ENCODE measurements around the gene HOXC6.

Gene HOXC6

DNA sequence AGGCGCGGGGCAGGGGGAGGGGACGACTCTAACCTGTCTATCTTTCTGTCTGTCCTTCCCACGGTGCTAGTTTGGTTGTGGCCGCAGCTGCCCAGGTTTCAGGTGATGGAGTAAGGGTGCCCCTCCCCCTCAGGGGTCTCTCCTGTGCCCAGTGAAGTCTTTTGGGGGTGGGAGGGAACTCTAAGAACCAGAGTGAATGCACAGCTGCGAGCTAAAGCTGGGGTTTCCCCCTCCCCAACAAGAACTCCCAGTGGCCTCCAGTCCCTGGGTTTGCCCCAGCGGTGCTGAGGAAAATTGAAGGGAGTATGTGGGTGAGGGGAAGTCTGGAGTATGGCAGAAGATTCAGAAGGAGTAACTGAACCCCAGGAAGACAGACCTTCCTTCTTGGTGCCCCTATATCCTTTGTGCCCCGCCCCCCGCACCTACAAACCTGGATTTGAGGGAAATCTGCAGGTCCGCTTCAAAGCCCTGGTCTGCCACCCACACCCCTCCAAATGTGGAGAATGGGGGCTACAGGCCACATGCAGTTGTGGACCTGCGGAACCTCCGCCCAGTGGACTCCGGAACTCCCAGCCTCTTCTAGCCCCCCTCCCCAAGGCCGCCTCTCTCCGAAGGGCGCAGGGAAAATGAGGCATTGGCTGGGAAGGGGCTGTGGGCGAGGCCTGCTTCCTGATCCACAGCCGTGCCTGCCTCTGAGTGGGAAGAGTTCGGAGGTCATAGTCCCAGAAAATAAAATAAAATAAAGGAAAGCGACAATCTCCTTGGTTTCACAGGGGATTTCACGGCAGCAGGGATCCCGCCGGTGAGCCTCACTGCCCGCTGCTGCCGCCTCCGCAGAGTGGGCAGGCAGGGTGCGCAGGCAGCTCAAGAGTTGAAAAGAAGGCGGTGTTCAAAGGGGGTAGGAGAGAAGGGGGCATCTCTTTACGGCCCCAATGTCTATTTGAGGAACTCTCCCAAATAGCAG, 31.7 kb upstream of the HOXC6 start:
- TF ChIP-seq, protein P1, sequence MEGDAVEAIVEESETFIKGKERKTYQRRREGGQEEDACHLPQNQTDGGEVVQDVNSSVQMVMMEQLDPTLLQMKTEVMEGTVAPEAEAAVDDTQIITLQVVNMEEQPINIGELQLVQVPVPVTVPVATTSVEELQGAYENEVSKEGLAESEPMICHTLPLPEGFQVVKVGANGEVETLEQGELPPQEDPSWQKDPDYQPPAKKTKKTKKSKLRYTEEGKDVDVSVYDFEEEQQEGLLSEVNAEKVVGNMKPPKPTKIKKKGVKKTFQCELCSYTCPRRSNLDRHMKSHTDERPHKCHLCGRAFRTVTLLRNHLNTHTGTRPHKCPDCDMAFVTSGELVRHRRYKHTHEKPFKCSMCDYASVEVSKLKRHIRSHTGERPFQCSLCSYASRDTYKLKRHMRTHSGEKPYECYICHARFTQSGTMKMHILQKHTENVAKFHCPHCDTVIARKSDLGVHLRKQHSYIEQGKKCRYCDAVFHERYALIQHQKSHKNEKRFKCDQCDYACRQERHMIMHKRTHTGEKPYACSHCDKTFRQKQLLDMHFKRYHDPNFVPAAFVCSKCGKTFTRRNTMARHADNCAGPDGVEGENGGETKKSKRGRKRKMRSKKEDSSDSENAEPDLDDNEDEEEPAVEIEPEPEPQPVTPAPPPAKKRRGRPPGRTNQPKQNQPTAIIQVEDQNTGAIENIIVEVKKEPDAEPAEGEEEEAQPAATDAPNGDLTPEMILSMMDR (IDR thresholded peaks at IDR 0.05; ENCODE audit: extremely low read depth, missing control alignments) = no peak
- DNase-seq (ENCODE audit: low spot score) = no peak

DNA sequence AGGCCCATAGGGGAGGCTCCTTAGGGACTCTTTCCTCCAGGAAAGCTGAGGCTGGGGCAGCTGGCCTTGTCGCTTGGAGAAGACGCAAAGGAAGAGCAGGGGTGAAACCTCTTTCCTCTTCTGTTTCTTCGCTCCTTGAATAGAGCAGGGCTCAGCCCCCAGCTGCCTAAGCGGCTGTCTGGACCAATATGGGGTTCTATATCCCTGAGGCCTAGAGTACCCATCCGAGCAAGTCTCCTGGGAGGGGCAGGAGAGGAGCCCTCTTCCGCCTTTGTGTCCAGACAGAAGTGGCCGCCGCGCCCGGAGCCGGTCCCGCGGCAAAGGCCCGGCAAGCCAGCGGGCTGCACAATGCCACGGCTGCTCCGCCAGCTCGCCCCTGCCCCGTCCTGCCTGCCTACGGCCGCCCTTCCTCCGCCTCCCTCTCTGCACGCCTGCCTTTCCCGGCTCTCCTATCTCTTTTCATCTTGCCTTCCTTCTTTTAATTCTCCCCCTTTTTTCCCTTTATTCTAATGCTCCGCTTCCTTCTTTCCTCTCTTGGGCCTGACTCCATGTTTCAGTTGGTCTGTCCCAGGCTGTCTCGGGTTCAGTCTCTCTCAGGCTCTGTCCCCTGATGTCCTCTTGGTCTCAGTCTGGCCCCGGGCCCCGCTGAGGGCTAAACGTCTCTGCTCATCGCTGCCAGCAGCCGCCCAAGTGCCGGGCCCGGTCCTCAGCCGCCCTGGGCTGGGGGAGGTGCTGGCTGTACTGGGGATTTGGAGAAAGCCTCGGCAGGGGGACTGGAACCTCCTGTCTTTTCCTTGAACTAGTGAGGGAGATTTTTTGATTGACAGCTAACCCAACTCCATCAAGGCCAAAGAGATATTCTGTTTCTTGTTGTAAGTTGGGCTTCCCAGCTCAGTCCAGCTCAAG, 30.8 kb upstream of the HOXC6 start:
- TF ChIP-seq, protein P1 (IDR thresholded peaks at IDR 0.05; ENCODE audit: extremely low read depth, missing control alignments) = no peak
- no peak for DNase-seq (ENCODE audit: low spot score)

DNA sequence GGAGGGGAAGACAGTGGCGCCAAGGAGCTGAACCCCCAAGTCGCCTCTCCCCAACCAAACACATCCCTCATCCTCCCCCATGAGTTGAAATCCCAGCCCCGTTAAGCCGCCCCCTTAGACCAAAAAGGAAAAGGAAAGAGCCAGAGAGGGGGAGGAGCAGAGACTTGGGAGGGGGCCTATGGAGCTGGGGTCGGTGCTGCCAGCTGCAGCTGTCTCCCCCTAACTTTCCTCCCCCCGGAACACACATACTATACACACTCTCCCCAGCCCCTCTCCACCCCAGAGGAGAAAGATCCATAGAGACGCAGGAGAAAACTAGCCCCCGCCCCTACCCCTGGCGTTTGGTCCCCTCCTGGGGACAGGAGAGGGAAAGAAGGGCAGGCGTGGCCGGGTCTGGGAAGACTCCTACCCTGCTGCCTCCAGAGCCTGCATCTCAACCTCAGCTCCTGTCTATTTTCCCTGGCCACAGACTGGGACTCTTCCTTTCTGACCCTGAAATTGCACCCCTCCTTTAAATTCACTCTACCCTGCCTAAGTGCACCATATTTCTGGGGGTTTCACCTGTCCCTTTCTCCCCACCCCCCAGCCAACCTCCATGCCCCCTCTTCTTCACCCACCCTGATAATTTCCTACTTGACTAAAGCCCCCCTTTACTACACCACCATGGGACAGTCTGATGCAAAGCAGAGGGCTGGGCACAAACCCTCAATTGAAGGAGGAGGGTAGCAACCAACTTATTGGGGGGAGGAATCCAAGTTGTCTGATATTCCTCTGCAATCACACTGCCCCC, 29.9 kb upstream of the HOXC6 start:
- TF ChIP-seq, protein P1 (IDR thresholded peaks at IDR 0.05; ENCODE audit: extremely low read depth, missing control alignments) = no peak
- DNase-seq (ENCODE audit: low spot score) = no peak

DNA sequence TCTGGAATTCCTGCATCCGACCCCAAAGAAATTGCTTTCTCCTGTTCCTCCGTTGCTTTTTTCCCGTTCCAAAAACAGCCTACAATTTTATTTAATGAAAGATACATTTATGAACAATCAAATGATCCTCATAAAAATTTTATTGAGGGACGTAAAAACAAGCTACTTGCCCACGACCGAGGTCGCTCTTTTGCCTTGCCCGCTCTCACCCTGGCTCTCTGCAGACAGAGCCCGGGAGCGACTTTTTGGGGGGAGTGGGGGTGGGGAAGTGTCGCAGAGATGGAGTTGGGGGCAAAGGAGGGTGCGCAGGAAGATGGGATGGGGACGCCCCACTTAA, 29.4 kb upstream of the HOXC6 start:
- no peak for DNase-seq (ENCODE audit: low spot score)
- TF ChIP-seq, protein P1 (IDR thresholded peaks at IDR 0.05; ENCODE audit: extremely low read depth, missing control alignments) = no peak

DNA sequence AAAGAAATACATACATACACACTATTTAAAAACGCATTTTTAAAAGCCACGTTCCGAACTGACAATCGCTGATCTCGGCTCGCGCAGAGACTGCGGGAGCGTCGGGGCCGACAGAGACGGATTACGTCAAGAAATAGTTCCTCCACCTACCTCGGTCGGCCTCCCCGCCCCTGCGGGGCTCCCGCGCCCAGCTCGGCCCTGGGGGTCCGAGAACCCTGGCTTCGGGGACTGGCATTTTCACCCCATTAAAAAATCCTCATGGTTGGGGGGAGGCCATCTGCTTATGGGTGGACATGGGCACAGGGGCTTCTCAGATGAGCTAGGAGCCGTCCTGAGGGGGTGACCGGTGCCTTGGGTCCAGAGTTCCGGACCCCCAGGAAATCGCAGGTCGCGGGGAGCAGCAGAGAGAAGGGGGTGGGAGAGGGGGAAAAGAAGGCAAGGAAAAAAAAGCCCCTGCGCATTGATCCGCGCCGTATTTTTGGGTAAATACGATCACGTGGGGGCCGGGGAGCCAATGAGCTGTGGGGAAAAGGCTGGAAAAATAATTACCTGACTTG, 28.6 kb upstream of the HOXC6 start:
- no peak for DNase-seq (ENCODE audit: low spot score)
- TF ChIP-seq, protein P1 (IDR thresholded peaks at IDR 0.05; ENCODE audit: extremely low read depth, missing control alignments) = no peak

DNA sequence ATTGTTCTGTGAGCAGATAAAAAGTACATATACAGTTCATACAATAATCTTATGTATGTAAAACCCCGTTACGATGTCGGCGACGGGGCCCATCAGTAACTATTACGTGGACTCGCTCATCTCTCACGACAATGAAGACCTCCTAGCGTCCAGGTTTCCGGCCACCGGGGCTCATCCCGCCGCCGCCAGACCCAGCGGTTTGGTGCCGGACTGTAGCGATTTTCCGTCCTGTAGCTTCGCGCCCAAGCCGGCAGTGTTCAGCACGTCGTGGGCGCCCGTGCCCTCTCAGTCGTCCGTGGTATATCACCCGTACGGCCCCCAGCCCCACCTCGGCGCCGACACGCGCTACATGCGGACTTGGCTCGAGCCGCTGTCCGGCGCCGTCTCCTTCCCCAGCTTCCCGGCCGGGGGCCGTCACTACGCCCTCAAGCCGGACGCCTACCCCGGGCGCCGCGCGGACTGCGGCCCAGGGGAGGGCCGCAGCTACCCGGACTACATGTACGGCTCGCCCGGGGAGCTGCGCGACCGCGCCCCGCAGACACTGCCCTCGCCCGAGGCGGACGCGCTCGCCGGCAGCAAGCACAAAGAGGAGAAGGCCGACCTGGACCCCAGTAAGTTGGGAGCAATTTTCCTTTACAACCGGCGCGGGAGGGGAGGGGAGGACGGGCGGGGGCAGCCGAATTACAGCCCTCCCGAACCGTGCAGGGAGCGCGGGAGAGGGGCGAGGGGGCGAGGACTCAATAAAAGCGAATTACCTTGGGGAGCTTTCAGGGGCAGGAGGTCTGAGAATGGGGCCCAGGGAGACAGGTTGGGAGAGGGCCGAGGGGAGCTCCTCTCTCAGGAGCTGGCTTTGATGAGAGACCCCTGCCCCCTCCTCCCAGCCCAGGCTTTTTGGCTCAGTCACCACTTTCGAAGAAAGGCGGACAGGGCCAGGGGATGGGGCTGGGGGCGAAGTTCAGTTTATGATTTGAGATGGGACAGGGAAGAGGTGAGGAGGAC, 27.8 kb upstream of the HOXC6 start, which contains the start of gene HOXC9:
TSS of gene HOXC9 (plus strand) at position 46 of the 999 bp plus-strand sequence. CDS start at position 74, 28 bp downstream.
- TF ChIP-seq, protein P1 (IDR thresholded peaks at IDR 0.05; ENCODE audit: extremely low read depth, missing control alignments) = no peak
- no peak for DNase-seq (ENCODE audit: low spot score)
